ENCODE measurements around the gene PDE6D. TPM values are rescaled to one million over a fixed set of nuclear protein-coding genes. Genes with fewer than 3 reads are reported as not detected.

PDE6D gene
- total RNA-seq, 1 experiment from 2014 or later = 31.4 TPM

DNA sequence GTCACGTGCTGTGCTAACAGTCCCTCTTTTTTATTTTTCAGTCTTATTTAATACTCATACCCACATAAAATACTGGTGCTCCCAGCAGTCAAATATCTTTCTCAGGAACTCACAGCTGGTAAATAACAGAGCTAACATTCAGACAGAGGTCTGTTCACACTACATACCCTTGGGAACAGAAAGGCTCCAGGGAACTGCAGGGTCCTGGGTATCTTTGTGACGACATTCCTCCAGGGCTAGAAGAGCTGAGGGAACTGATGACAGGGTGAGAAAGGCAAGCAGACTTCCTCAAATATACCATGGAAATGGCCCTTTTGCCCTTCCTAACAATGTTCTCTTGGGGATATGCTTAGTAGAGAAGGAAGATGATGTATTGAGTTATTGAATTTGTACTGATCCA lies 19.3 kb downstream of the PDE6D start:
- CTCF ChIA-PET = no interaction called here
- no peak overlapping the region for H3K27ac ChIP-seq (ENCODE audit: low read length)
- H3K4me3 ChIP-seq (ENCODE audit: low read depth in 2 of 2, low read length in 2 of 2) = no peak overlapping the region
- intact Hi-C loops (cut with micrococcal nuclease; ENCODE audit: unreplicated experiment) = no loop called here
- H3K36me3 ChIP-seq (ENCODE audit: control insufficient read depth, insufficient read depth, low read length) = no peaks in the 10 kb centered on the region
- BruUV-seq (replicated peaks) = no TSS peak
- in situ Hi-C loops (cut with HindIII; ENCODE audit: low pct_unique_long_range_greater_than_20kb, low sequenced_read_pairs) = no loop called here
- POLR2A ChIA-PET = interaction anchor here (0.7 kb wide), 1 partner anchor 8 kb away, joined by 10 read pairs; no protein-coding TSS in a partner anchor
- TF ChIP-seq TCF7L2 (IDR thresholded peaks at IDR 0.05; ENCODE audit: low read depth, low read length) = no peak
- no peak for TF ChIP-seq CTCF (IDR thresholded peaks at IDR 0.05)
- TF ChIP-seq POLR2AphosphoS5 (IDR thresholded peaks at IDR 0.05; ENCODE audit: low read depth, low read length) = no peak
- TF ChIP-seq, protein P1, sequence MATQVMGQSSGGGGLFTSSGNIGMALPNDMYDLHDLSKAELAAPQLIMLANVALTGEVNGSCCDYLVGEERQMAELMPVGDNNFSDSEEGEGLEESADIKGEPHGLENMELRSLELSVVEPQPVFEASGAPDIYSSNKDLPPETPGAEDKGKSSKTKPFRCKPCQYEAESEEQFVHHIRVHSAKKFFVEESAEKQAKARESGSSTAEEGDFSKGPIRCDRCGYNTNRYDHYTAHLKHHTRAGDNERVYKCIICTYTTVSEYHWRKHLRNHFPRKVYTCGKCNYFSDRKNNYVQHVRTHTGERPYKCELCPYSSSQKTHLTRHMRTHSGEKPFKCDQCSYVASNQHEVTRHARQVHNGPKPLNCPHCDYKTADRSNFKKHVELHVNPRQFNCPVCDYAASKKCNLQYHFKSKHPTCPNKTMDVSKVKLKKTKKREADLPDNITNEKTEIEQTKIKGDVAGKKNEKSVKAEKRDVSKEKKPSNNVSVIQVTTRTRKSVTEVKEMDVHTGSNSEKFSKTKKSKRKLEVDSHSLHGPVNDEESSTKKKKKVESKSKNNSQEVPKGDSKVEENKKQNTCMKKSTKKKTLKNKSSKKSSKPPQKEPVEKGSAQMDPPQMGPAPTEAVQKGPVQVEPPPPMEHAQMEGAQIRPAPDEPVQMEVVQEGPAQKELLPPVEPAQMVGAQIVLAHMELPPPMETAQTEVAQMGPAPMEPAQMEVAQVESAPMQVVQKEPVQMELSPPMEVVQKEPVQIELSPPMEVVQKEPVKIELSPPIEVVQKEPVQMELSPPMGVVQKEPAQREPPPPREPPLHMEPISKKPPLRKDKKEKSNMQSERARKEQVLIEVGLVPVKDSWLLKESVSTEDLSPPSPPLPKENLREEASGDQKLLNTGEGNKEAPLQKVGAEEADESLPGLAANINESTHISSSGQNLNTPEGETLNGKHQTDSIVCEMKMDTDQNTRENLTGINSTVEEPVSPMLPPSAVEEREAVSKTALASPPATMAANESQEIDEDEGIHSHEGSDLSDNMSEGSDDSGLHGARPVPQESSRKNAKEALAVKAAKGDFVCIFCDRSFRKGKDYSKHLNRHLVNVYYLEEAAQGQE (IDR thresholded peaks at IDR 0.05; ENCODE audit: insufficient read depth in 1 of 2, low read depth in 2 of 2, low read length in 1 of 2) = no peak
- no peak for TF ChIP-seq SIN3A (IDR thresholded peaks at IDR 0.05; ENCODE audit: borderline replicate concordance, insufficient read depth, low read depth, low read length)
- ATAC-seq (no peak), DNase-seq (ENCODE audit: low read depth, low spot score) (no peak)
- H3K9me3 ChIP-seq (ENCODE audit: control insufficient read depth, insufficient read depth, low read depth, low read length) = no peaks in the 10 kb centered on the region
- no peaks in the 10 kb centered on the region for H3K4me1 ChIP-seq (ENCODE audit: control insufficient read depth, insufficient read depth, low read length)
- no peaks in the 10 kb centered on the region for H3K27me3 ChIP-seq (ENCODE audit: control insufficient read depth, insufficient read depth, low read length)

DNA sequence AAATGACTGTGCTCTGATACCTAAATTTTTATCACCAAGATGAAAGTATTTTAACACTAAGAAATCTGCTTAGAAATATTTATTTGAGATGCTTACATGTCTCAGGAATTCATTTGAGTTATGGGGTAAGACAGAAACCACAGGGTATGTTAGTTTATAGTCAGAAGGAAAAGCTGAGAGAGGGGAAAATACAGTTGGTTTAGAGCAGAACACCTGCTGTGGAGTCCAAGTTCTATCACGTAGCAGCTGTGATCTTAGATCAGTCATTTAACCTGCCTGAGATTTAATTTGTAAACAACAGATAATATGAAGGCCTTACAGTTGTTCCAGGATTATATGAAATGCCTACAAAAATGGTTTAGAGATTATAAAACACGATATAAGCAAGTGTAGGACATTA lies 29.0 kb downstream of the PDE6D start:
- H3K4me1 ChIP-seq (ENCODE audit: control insufficient read depth, insufficient read depth, low read length) = no peaks in the 10 kb centered on the region
- BruUV-seq (replicated peaks) = no TSS peak
- TF ChIP-seq SIN3A (IDR thresholded peaks at IDR 0.05; ENCODE audit: borderline replicate concordance, insufficient read depth, low read depth, low read length) = no peak
- TF ChIP-seq CTCF (IDR thresholded peaks at IDR 0.05) = no peak
- TF ChIP-seq TCF7L2 (IDR thresholded peaks at IDR 0.05; ENCODE audit: low read depth, low read length) = no peak
- TF ChIP-seq, protein P1 (IDR thresholded peaks at IDR 0.05; ENCODE audit: insufficient read depth in 1 of 2, low read depth in 2 of 2, low read length in 1 of 2) = no peak
- no peak for TF ChIP-seq POLR2AphosphoS5 (IDR thresholded peaks at IDR 0.05; ENCODE audit: low read depth, low read length)
- DNase-seq (ENCODE audit: low read depth, low spot score) (no peak), ATAC-seq (no peak)
- intact Hi-C loops (cut with micrococcal nuclease; ENCODE audit: unreplicated experiment) (no loop called here), in situ Hi-C loops (cut with HindIII; ENCODE audit: low pct_unique_long_range_greater_than_20kb, low sequenced_read_pairs) (no loop called here)
- H3K9me3 ChIP-seq (ENCODE audit: control insufficient read depth, insufficient read depth, low read depth, low read length) = no peaks in the 10 kb centered on the region
- H3K27me3 ChIP-seq (ENCODE audit: control insufficient read depth, insufficient read depth, low read length) = no peaks in the 10 kb centered on the region
- ChIA-PET CTCF (no interaction called here), POLR2A (no interaction called here)
- no peak overlapping the region for H3K27ac ChIP-seq (ENCODE audit: low read length)
- H3K36me3 ChIP-seq (ENCODE audit: control insufficient read depth, insufficient read depth, low read length) = 0 out of 2 replicates have a peak, but pooled peaks cover 2% of the 10 kb centered on the region
- no peak overlapping the region for H3K4me3 ChIP-seq (ENCODE audit: low read depth in 2 of 2, low read length in 2 of 2)
